OCI-M2 (cell line): ENCODE measurements around the gene BSN.

Experiments
- DNase-seq: peaks from one replicate; lab custom pipeline; 2025; ENCODE audit not compliant: unreplicated experiment; lab: John Stamatoyannopoulos, UW

The BSN gene

GRCh38 chr3:49654955-49655556 is 100.8 kb downstream of the BSN start:
- no peak for DNase-seq

- no peak for DNase-seq
Measured at GRCh38 chr3:49655731-49656285, 101.5 kb downstream of the BSN start.

DNA sequence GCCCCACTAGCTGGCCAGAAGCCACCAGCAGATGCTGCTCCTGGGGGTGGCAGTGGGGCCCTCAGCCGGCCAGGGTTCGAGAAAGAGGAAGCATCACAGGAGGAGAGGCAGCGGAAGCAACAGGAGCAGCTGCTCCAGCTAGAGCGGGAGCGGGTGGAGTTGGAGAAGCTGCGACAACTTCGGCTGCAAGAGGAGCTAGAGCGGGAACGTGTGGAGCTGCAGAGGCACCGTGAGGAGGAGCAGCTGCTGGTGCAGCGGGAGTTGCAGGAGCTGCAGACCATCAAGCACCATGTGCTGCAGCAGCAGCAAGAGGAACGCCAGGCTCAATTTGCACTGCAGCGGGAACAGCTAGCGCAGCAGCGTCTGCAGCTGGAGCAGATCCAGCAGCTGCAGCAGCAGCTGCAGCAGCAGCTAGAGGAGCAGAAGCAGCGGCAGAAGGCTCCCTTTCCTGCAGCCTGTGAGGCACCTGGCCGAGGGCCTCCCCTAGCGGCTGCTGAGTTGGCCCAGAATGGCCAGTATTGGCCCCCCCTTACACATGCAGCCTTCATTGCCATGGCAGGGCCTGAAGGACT is 102.3 kb downstream of the BSN start:
- DNase-seq, result no peak

GRCh38 chr3:49657208-49657915 is 103.1 kb downstream of the BSN start:
- DNase-seq, result no peak

GRCh38 chr3:49658711-49659110 is 104.4 kb downstream of the BSN start:
- DNase-seq, result no peak

GRCh38 chr3:49659756-49660155 is 105.5 kb downstream of the BSN start:
- no peak for DNase-seq

- DNase-seq, result no peak
Measured at GRCh38 chr3:49661281-49661680, 107.0 kb downstream of the BSN start.

DNA sequence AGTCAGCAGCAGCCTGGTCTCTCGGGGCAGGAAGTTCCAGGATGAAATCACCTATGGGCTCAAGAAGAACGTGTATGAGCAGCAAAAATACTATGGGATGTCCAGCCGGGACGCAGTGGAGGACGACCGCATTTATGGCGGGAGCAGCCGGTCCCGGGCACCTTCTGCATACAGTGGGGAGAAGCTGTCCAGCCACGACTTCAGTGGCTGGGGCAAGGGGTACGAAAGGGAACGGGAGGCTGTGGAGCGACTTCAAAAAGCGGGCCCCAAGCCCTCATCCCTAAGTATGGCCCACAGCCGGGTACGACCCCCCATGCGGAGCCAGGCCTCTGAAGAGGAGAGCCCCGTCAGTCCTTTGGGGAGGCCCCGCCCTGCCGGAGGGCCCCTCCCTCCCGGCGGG is 107.7 kb downstream of the BSN start:
- DNase-seq, result no peak

GRCh38 chr3:49662720-49663413 is 108.6 kb downstream of the BSN start:
- no peak for DNase-seq

DNA sequence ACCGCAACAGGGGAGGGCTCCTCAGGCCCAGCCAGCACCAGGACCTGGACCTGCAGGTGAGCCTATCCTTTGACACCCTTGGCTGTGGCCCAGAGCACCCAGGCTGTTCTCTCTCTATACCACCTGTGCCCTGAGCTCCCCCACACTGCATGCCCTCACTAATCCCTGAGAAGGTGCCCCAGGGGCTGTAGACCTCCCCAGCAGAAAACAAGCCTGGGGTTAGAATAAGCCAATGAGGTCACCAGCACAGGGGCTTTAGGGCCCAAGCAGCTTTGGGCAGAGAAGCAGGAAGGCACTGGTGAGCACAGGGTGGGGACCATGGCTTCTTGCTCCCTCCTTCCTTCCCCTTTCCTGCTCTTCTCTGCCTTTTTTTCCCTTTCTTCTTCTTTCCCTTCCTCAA is 109.6 kb downstream of the BSN start:
- no peak for DNase-seq

- DNase-seq, result no peak
Measured at GRCh38 chr3:49664300-49664699, 110.0 kb downstream of the BSN start.

- no peak for DNase-seq
Measured at GRCh38 chr3:49665822-49666519, 111.7 kb downstream of the BSN start.

DNA sequence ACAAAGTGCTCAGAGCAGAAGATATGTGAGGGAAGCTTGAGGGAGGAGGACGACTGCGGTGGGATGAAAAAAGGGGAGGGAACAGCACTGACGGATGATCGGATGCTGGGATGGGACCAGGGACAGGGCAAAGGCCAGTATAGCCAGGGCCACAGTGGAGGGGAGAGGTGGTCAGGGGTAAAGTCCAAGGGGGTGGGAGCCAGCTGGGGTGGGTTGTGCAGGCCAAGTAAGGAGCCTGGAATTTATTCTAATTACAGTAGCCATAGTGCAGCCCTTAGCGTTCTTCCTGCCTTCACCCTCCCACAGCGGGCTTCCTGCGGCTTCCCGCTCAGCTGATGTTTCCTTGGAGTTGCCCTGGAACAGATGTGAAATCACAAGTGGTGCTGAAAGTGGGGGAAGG is 112.3 kb downstream of the BSN start:
- no peak for DNase-seq

DNA sequence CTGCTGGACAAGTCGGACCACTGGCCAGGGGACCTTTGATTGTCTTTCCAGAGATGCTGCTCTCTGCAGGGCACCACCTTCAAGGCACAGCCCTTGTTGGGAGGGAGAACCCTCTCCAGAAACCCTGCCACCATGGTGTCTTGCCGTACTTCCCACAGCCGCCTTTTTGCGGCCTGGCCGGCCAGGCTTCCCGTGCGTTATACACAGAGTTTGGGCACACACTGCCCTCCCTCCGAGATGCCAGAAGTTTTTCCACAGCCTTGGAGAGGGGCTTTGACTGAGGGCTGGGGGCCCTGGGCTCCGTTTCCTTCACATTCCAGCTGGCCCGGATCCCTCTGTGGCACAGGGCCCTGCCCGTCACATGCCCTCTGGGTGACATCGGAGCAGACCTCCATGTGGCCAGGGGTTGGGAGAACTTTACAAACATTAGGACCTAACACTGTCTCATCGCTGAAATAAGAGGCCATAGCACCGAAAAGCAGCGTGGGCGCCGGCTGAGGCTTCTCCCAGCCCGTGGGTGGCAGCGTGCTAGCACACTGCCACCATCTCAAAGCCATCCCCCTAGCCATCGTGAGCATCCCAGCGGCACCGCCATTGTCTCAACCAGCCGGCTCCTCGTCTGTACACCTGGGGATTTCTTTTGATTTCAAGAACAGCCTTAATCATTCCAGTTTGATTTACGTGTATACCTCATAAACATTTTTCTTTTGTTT is 113.6 kb downstream of the BSN start:
- DNase-seq, result no peak

GRCh38 chr3:49668414-49668797 is 114.1 kb downstream of the BSN start:
- no peak for DNase-seq

- no peak for DNase-seq
Measured at GRCh38 chr3:49668861-49669260, 114.6 kb downstream of the BSN start.

- DNase-seq, result no peak
Measured at GRCh38 chr3:49669352-49669751, 115.1 kb downstream of the BSN start.

DNA sequence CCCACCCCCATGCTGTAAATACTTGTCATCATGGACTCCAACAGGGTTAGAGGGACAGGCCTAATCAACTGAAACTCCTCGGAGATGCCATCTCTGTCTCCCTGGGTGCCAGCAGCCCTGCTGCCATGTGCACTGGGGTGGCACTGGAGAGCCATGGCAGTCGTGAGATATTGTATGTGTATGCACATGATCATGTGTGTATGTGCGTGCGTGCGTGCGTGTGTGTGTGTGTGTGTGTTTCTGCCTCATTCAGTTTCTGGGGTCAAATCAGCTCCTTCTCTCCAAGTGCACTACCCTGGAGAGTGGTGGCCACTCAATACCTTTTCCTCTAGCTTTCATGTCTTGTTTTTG is 116.6 kb downstream of the BSN start:
- DNase-seq, result no peak

- no peak for DNase-seq
Measured at GRCh38 chr3:49671291-49672288, 117.3 kb downstream of the BSN start.
